GDM1 (cell line): Measurements from ENCODE around the gene IL17RE.

Experiments used
- DNase-seq: peaks from one replicate; lab custom pipeline; 2025; lab: John Stamatoyannopoulos, UW

IL17RE gene

GRCh38 chr3:9955611-9956352 is 53.1 kb downstream of the IL17RE start:
- DNase-seq: no peak

- no peak for DNase-seq
Observed at GRCh38 chr3:9957214-9957613, 54.6 kb downstream of the IL17RE start.

DNA sequence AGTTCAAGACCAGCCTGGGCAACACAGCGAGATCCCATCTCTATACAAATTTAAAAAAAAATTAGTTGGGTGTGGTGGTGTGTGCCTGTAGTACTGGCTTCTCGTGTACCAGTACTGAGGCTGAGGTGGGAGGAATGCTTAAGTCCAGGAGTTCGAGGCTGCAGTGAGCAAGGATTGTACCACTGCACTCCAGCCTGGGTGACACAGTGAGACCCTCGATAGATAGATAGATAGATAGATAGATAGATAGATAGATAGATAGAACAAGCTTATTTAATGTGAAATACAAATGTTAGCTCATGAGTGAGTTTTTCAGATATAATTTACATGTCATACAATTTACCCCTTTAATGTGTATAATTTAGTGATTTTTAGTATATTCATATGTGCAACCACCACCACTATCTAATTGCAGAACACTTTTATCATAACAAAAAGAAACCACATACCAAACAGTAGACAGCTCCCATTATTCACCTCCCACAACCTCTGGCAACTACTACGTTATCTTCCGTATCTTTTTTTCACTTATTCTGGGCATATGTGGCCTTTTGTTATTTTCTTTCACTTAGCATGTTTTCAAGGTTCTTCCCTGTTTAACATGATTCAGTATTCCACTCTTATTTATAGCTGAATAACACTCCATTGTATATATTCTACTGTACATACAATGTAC is 62.7 kb downstream of the IL17RE start:
- no peak for DNase-seq
